Measurements from ENCODE around the gene TUBB6. TPM values are rescaled to one million over a fixed set of nuclear protein-coding genes. Genes with fewer than 3 reads are reported as not detected.

TUBB6 gene
- total RNA-seq, 1 experiment from 2014 or later, result 149 TPM

DNA sequence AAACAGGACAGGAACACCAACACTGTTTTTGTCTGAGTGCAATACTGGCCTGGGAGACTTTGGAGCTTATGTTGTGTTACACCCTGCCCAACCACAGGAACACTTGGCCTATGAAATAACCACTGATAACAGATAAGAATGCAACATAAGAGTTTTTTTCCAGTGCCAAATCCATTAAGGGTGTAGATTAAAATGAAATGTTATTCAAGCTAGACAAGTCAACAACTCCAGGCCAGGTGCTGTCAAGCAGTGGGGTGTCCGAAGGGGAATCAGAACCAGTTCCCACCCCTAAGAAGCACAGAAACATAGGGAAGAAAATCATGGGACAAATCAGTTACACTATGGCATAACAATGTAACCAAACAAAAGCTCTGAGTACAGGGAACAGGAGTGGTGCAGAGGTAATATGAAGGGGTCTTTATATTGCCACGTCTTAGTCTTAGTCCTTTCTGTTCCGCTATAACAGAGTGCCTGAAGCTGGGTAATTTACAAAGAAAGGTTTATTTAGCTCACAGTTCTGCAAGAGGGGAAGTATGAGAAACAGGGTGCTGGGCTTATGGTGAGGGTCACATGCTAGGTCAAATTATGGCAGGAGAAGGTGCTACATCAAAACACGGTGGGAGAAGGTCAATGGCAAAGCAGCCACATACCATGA, 65.2 kb downstream of the TUBB6 start:
- Mint-ChIP-seq H3K9me3 (ENCODE audit: unreplicated experiment) (no peaks in the 10 kb centered on the region), H3K36me3 (ENCODE audit: insufficient read depth, unreplicated experiment) (peaks cover 15% of the 10 kb centered on the region), H3K27ac (ENCODE audit: unreplicated experiment) (peak overlapping the region; percentile 0), H3K4me1 (ENCODE audit: low read depth, unreplicated experiment) (no peaks in the 10 kb centered on the region), H3K4me3 (ENCODE audit: unreplicated experiment) (no peak overlapping the region), H3K27me3 (ENCODE audit: insufficient read depth, unreplicated experiment) (no peaks in the 10 kb centered on the region)
- intact Hi-C loops (cut with micrococcal nuclease; ENCODE audit: unreplicated experiment), result no loop called here
- DNase-seq, result no peak
- H3K4me1 ChIP-seq, result peaks cover 7% of the 10 kb centered on the region; the same call in 1 of the 2 replicates
- H3K9me3 ChIP-seq, result no peaks in the 10 kb centered on the region
- no peak overlapping the region for H3K4me3 ChIP-seq (ENCODE audit: low read depth, low read length)
- H3K36me3 ChIP-seq (ENCODE audit: control insufficient read depth, insufficient read depth, low read length), result no peaks in the 10 kb centered on the region
- ChIA-PET CTCF (no interaction called here), POLR2A (no interaction called here)
- no peaks in the 10 kb centered on the region for H3K27me3 ChIP-seq (replicated peaks; ENCODE audit: control insufficient read depth, insufficient read depth, low read length)
- no TSS peak for BruUV-seq (replicated peaks)
- TF ChIP-seq, protein P1, sequence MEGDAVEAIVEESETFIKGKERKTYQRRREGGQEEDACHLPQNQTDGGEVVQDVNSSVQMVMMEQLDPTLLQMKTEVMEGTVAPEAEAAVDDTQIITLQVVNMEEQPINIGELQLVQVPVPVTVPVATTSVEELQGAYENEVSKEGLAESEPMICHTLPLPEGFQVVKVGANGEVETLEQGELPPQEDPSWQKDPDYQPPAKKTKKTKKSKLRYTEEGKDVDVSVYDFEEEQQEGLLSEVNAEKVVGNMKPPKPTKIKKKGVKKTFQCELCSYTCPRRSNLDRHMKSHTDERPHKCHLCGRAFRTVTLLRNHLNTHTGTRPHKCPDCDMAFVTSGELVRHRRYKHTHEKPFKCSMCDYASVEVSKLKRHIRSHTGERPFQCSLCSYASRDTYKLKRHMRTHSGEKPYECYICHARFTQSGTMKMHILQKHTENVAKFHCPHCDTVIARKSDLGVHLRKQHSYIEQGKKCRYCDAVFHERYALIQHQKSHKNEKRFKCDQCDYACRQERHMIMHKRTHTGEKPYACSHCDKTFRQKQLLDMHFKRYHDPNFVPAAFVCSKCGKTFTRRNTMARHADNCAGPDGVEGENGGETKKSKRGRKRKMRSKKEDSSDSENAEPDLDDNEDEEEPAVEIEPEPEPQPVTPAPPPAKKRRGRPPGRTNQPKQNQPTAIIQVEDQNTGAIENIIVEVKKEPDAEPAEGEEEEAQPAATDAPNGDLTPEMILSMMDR (IDR thresholded peaks at IDR 0.05; ENCODE audit: insufficient read depth in 1 of 2, low read depth in 1 of 2, low read length in 1 of 2, severe bottlenecking in 1 of 2, unreplicated experiment in 1 of 2), result no peak

GRCh38 chr18:12373771-12374116, 65.7 kb downstream of the TUBB6 start:
- DNase-seq, result no peak
- TF ChIP-seq, protein P1 (IDR thresholded peaks at IDR 0.05; ENCODE audit: insufficient read depth in 1 of 2, low read depth in 1 of 2, low read length in 1 of 2, severe bottlenecking in 1 of 2, unreplicated experiment in 1 of 2), result no peak
- BruUV-seq (replicated peaks), result no TSS peak
- Mint-ChIP-seq H3K27me3 (ENCODE audit: insufficient read depth, unreplicated experiment) (no peaks in the 10 kb centered on the region), H3K36me3 (ENCODE audit: insufficient read depth, unreplicated experiment) (peaks cover 14% of the 10 kb centered on the region), H3K9me3 (ENCODE audit: unreplicated experiment) (no peaks in the 10 kb centered on the region), H3K4me1 (ENCODE audit: low read depth, unreplicated experiment) (no peaks in the 10 kb centered on the region), H3K27ac (ENCODE audit: unreplicated experiment) (peak overlapping the region; percentile 0), H3K4me3 (ENCODE audit: unreplicated experiment) (no peak overlapping the region)
- intact Hi-C loops (cut with micrococcal nuclease; ENCODE audit: unreplicated experiment), result no loop called here
- no peaks in the 10 kb centered on the region for H3K36me3 ChIP-seq (ENCODE audit: control insufficient read depth, insufficient read depth, low read length)
- ChIA-PET POLR2A (no interaction called here), CTCF (no interaction called here)
- no peaks in the 10 kb centered on the region for H3K9me3 ChIP-seq
- peaks cover 9% of the 10 kb centered on the region; the same call in 1 of the 2 replicates for H3K4me1 ChIP-seq
- no peaks in the 10 kb centered on the region for H3K27me3 ChIP-seq (replicated peaks; ENCODE audit: control insufficient read depth, insufficient read depth, low read length)
- no peak overlapping the region for H3K4me3 ChIP-seq (ENCODE audit: low read depth, low read length)

- Mint-ChIP-seq H3K4me3 (ENCODE audit: unreplicated experiment) (peak overlapping the region; percentile 80), H3K27me3 (ENCODE audit: insufficient read depth, unreplicated experiment) (no peaks in the 10 kb centered on the region), H3K9me3 (ENCODE audit: unreplicated experiment) (no peaks in the 10 kb centered on the region), H3K4me1 (ENCODE audit: low read depth, unreplicated experiment) (no peaks in the 10 kb centered on the region), H3K36me3 (ENCODE audit: insufficient read depth, unreplicated experiment) (peaks cover 15% of the 10 kb centered on the region), H3K27ac (ENCODE audit: unreplicated experiment) (no peak overlapping the region)
- ChIA-PET CTCF (interaction anchor here (1.1 kb wide), 1 partner anchor 46 kb away, joined by 5 read pairs; no protein-coding TSS in a partner anchor), POLR2A (no interaction called here)
- intact Hi-C loops (cut with micrococcal nuclease; ENCODE audit: unreplicated experiment), result no loop called here
- no peak for DNase-seq
- H3K9me3 ChIP-seq, result no peaks in the 10 kb centered on the region
- no peak overlapping the region for H3K4me3 ChIP-seq (ENCODE audit: low read depth, low read length)
- H3K4me1 ChIP-seq, result peaks cover 11% of the 10 kb centered on the region; the same call in 1 of the 2 replicates
- no peaks in the 10 kb centered on the region for H3K36me3 ChIP-seq (ENCODE audit: control insufficient read depth, insufficient read depth, low read length)
- H3K27me3 ChIP-seq (replicated peaks; ENCODE audit: control insufficient read depth, insufficient read depth, low read length), result no peaks in the 10 kb centered on the region
- TF ChIP-seq, protein P1 (IDR thresholded peaks at IDR 0.05; ENCODE audit: insufficient read depth in 1 of 2, low read depth in 1 of 2, low read length in 1 of 2, severe bottlenecking in 1 of 2, unreplicated experiment in 1 of 2), result no peak
- BruUV-seq (replicated peaks), result no TSS peak
These were observed 66.4 kb downstream of the TUBB6 start for GRCh38 chr18:12374401-12374800.

Other genes starting within 250 kb of the TUBB6 start
- not detected in 2 replicates for gene ANKRD62, start 214.4 kb upstream of the TUBB6 start, total RNA-seq (2022)
- gene CIDEA, start 53.9 kb upstream of the TUBB6 start, total RNA-seq (2022), result not detected in 2 replicates
- gene AFG3L2, start 69.0 kb downstream of the TUBB6 start, total RNA-seq (2022), result 69.8 and 72.0 TPM in 2 replicates
- 6.4 and 7.0 TPM in 2 replicates for gene PRELID3A, start 99.7 kb downstream of the TUBB6 start, total RNA-seq (2022)